ENCODE measurements around the gene NTM.

Gene NTM

DNA sequence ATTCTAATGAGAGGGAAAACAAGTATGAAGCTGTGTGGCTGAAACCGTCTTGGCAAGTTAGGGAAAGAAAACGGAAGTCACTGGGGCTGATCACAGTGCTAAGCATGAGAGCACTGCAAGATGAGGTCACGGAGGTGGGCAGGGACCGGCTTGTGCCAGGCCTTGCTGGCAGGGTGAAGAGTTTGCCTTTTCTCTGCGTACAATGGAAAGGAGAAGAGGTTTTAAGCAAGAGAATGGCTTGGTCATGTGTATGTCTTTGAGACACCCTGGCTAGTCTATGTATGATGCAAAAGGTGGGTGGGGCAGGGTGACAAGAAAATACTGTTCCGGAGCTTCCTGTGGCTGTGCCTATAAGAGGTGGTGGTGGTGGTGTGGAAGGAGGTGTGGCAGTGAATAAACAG is 567.9 kb downstream of the NTM start:
- DNase-seq (ENCODE audit: low read depth in 2 of 2, low spot score in 1 of 2) = no peak

DNA sequence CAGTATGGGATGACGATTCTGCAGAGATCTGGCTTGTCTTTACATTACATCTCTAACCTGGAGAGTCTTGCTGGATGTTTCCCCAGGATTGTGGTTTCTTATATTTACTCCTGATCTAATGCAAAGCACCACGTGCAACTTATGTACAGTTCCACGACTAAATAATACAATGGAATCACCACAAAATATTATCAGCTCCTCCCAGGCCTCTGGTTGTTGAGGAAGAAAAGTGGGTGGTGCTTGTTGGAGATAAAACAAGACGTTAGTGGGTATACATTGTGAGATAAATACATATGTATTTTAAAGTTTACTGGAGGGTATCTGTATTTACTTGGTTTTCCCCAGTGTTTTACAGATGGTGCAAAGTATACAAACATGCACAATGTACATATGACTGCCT is 569.7 kb downstream of the NTM start:
- DNase-seq (ENCODE audit: low read depth in 2 of 2, low spot score in 1 of 2) = no peak

DNA sequence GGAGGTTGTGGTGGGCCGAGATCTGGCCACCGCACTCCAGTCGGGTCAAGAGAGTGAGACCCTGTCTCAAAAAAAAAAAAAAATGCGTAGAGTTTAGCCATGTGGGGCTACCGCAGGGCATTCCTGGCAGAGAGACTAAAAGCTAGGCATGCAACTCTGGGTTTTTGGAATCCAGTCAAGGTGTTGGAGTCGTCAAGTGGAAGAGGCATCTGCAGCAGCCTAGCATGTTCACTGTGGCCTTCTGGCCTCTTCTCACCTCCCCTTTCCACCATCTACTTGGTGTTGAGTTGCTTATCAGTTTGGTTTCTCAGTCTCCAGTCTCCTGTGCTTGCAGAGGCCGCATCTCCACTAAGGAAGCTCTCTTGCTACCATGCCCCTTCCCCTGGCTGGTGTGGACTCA is 572.5 kb downstream of the NTM start:
- DNase-seq (ENCODE audit: low read depth in 2 of 2, low spot score in 1 of 2) = no peak

DNA sequence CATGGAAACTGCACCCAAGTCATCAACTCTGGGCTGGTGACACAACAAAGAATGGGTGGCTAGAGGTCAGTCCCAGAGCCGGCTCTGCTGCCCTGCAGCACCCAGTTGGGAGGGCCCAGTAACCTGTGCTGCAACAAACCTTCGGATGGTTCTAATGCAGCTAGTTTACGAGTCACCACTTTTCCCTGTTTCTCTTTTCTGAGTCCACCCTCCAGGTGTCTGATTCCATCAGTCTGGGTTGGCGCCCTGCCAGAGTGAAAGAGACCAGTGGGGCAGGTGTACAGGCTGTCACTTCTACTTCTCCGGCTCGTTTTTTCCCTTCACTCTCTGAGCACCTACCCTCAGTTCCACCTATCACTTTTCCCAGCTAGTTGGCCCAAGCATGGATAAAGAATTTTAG is 572.9 kb downstream of the NTM start:
- no peak for DNase-seq (ENCODE audit: low read depth in 2 of 2, low spot score in 1 of 2)

DNA sequence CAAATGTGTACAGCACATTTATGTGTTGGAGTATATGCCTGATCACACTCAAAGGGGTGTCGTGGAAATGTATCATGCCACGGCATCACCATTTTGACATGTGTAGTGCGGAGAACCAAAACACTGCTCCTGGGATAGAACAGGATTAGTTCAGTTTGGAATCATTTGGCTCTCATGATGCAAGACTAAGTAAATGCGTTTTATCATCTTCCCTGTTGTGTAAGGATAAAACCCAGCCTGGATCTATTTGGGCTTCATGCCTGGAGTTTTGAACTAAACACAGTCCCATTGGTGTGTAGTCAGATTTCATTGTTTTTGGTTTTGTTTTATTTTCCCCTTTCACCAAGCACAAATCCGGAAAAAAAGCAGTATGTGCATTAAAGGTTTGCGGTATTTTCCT is 574.3 kb downstream of the NTM start:
- no peak for DNase-seq (ENCODE audit: low read depth in 2 of 2, low spot score in 1 of 2)

DNA sequence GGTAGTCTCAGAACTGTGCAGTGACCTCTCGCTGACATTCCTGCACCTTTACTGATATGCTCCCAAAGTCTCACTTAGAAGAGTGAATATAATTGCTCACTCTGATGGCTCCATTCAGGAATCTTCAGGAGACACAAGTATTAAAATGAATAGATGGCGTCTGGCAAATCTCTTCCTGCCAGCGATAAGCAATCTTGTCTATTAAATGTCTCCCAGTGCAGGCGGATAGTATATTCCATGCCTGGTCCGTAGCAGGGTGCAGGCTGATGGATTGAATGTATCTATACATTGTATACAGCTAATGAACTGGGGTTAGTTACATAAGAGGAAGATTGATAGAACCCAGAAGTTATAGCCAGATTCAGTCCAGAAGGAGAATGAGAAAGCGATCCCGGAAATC is 575.3 kb downstream of the NTM start:
- DNase-seq (ENCODE audit: low read depth in 2 of 2, low spot score in 1 of 2) = no peak

DNA sequence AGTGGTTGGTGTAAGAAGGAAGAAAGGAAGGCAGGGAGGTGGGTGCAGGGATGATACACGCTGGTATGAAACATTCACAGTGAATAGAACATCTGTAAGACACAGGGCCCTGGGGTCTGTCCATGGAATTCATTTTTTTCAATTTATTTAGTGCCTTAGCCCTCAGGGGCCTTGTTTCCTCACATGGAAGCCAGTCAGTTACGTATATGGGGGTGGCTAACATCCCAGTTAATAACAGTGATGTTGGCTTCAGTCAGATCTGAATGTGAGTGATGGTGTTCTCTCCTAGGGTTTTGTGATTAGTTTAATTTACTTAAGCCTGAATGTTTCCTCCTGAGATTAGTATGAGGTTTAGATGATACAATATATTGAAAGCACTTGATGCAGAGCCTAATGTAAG is 577.1 kb downstream of the NTM start:
- DNase-seq (ENCODE audit: low read depth in 2 of 2, low spot score in 1 of 2) = no peak

DNA sequence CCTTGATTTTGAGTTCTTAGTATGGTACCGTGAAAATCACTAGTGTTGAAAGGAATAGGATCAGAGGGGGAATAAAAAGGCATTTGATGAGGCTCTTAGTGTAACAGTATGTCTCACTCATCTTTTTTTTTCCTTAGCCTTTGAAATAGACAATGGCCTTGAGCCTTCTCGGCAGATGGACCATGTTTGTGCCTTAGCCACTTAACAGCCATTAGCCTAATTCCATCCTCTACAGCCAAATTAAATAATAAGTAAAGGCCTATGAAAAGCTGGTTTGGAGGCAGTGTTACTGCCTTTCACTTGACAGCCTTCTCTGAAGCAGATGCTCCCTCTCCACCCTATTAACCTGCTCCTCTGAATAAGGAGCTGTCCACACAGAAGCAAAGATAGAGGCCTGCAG is 580.7 kb downstream of the NTM start:
- DNase-seq (ENCODE audit: low read depth in 2 of 2, low spot score in 1 of 2) = no peak

DNA sequence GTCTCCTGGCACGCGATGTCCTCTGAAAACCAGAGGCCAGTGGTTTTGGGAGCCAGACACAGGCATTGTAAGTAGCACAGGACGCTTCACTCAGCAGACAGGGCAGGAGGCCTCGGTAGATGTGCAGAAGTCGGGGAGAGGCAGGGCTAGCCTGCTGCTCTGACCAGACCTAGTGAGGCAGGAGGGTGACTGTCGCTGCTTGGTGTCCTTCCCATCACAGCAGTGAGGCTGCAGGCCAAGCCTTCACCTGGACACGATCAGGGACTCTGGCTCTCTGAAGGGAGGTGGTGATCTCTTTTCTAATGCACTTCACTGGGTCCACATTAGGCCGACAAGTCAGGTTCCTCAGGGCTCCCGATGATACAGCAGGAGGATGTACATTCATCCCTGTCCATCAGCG is 583.7 kb downstream of the NTM start:
- no peak for DNase-seq (ENCODE audit: low read depth in 2 of 2, low spot score in 1 of 2)

DNA sequence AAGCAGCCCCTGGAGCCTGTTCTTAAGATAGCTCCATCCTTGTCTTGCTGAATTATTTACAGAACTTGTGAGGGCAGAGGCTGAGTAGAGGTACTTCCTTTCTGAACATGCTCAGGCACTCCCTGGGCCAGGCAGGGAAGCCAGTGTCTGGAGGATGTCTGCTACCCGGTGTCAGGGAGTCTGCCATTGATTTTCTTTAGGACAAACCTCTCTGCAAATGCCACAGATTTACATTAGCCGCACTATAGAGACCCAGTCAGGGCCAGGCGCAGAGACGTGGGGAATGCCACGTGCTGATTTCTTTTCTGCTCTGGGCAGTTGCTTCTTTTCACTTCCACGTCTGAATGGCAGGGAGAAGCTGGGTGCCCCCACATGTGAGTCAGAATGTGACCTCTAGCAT is 585.5 kb downstream of the NTM start:
- DNase-seq (ENCODE audit: low read depth in 2 of 2, low spot score in 1 of 2) = no peak

DNA sequence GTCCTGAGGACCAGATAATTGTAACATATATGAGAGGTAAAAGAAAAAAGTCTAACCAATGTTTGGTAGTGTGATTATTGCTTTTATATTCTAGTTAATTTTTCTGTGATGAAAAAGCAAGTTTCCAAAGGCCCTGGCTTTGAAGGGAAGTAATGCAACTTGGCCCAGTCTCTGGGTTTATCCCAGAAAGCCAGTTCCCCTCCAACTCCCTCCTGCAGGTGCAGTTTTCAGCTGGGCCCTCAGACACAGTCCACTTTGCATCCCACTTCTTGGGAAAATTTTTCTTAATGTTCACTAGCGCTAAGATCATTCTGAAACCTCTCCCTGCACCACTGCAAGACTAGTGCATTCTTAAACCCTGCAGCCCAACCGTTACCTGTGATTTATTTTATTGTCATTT is 586.8 kb downstream of the NTM start:
- no peak for DNase-seq (ENCODE audit: low read depth in 2 of 2, low spot score in 1 of 2)

DNA sequence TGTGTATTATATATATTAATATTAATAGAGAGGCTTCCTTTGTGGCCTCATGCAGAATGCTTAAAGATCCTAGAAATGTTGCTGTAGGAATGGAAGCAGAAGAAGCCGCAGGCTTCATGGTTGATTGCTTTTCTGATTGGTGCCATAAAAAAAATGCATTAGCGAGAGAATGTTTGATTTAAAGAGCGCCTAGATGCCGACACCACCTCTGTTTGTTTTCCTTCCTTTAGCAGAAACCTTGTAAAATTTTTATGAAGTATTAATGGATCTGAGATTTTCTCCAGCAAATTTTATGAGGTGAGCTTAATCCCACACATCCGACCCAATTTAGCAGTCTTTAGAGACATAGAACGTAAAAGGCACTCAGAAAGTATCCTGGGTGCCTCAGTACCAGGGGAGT is 587.5 kb downstream of the NTM start:
- DNase-seq (ENCODE audit: low read depth in 2 of 2, low spot score in 1 of 2) = no peak

DNA sequence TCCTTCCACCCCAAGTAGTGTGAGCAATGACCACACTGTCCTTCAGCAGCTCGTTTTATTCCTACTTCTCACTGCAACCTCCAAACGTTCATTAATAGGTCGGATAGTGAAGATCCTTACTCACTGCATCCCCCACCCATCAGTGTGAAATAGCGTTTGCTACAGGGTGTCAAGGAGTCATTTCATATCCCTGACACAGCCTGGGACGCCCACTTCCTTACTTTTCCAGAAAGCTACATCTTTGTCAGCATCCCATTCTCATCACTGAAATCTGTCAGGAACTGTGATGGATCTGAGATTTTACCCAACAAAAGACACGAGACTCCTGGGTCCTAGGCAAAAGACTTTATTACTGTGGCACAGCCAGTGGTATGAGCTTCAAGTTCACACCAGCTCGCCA is 592.4 kb downstream of the NTM start:
- DNase-seq (ENCODE audit: low read depth in 2 of 2, low spot score in 1 of 2) = no peak

DNA sequence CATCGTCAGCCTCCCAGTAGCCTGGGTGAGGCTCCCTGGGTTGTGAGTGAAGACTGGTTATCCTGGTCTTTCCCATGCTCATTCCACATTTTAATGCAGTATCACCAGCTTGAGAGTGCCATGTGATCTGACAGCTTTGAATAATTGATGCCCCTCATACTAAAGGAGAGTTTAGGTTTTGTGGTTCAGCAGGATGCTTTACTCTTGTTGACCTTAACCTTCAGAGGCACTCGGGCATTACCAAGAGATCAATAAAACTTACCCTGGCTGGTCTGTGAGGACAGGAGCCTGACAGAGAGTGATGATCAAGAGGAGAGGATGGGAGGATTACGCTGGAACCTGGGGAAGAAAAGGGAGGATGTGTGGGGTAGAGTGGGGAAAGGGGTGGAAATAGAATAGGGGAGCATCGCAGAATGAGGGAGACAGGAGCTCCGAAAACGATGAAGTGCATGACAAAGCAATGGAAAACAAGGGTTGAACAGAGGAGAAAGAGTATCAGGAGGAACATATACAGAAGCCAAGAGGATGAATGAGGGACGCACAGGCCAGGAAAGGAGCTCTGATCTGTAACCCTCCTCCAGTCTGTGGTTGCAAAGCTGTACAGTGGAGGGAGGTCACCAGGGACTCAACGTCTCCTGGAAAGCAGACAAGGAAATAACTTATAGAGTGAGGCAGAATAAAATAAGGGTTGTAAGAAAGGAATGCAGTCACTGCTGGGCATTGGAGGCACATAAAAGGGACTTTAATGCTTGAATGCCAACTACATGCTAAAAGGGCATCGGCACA is 594.5 kb downstream of the NTM start:
- no peak for DNase-seq (ENCODE audit: low read depth in 2 of 2, low spot score in 1 of 2)

DNA sequence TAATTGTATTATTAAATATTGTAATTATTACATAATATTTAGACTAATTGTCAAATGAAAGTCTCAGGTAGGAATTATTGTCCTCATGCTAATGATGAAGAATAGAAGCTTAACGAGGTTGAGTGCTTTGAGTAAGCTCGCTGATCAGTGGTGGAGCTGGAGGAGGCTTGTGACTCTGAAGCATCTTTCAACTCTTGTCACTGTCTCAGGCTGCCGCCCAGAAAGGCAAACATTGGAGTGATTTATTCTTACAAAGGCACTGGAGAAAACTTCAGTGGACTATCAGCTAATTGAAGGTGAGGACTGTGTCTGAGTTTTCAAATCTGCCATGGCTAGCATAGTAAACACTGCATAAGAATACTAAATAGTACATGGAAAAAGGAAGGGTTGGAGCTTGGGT is 595.1 kb downstream of the NTM start:
- no peak for DNase-seq (ENCODE audit: low read depth in 2 of 2, low spot score in 1 of 2)

DNA sequence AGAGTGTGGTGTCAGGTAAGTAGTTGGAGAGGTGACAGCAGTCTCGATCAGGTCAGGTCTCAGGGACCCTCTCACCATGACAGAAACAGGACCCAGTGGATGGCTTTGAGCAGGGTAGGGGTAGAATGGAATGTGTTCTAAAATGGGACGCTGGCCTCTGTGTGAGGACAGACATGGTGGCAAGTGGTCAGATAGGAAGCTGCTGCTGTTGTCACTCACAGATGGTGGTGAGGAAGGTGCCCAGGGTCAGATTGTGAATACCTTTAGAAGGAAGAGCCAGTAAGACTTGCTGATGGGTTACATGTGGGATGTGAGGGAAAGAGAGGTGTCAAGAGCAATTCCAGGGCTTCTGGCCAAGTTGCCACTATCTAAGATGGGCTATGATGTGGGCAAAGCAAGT is 596.3 kb downstream of the NTM start:
- DNase-seq (ENCODE audit: low read depth in 2 of 2, low spot score in 1 of 2) = no peak

DNA sequence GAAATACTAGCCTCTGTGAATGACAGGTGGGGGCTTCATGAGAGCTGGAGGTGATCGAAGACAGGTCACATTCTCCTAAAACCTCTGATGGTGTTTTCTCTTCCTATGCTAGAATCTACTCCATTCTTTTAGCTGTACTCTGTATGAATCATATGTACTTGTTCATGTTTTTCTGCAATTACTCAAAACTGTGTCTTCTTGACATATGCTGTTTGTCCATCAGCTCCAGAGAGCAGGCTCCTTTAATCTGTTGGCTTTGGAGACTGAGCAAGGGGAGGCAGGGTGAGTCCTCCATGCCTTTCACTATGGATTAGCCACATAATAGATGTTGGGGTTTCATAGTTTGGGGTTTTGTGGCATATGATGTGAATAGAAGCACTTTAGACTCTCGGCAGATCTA is 598.8 kb downstream of the NTM start:
- no peak for DNase-seq (ENCODE audit: low read depth in 2 of 2, low spot score in 1 of 2)

DNA sequence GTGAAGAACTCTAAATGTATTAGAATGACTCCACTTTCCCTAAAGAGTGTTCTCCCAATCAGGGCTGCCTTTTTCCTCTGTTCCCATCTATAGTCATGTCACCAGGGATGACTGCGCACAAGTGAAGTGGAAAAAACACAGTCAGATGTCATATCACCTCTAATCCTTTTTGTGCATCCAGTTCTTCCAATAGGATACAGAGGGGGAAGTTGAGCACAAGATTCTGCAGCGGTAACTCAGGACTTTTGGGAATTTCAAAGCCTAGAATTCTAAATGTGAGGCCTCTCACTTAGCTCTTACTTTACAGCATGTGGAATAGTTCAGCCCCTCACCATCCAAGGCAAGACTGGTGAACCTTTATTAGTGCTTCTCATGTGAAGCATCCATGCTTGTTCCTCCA is 602.6 kb downstream of the NTM start:
- DNase-seq (ENCODE audit: low read depth in 2 of 2, low spot score in 1 of 2) = no peak

DNA sequence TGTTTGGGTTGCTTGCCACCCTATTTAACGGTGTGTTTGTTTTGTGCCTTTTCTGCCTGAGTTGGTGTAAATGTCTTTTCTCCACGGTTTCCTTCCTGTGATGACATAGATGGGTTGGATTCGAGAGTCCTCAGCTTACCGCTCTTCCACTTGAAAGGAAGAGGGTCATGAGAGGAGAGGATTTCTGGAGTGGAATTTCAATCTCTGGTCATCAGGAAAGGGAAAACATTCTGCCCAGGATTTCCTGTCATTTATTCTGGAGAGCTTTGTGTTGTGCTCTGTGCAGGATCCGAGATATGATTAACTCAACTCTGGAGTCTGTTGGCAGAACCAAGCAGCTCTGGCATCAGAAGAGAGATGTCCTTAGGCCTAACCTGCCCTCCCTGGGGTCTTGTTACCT is 605.2 kb downstream of the NTM start:
- no peak for DNase-seq (ENCODE audit: low read depth in 2 of 2, low spot score in 1 of 2)

DNA sequence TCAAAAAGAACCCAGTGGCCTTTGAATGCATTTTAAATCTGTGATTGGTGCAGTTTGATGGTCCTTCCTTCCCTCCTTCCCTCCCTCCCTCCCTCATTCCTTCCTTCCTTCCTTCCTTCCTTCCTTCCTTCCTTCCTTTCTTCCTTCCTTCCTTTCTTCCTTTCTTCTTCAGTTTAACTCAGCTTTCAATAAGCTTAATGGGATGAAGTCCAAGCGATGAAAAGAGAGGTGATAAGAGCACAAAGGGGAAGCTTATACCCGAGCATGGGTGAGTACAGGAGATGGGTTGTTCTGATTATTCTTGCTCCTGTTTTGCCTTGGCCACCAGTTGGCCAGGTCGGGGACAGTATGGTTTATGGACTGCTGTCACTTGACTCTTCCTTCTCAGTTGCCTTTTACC is 605.6 kb downstream of the NTM start:
- DNase-seq (ENCODE audit: low read depth in 2 of 2, low spot score in 1 of 2) = no peak

DNA sequence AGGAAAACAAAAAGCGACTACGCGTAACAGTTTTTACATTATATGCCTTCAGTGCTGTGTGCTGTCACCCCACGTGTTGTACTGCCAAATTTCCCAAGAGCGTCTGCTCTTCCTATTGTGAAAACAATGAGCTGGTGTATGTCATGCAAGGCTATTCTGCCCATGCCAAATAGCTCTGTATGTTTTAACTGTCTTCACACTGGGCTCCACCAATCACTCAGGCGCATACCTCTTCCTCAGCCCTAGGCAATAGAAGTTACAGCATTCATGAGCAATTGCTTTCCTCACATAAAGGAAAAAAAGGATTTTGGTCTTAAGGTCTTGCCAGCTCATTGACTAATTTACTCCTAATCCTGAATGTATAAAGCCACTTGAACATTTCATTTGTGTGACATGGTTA is 606.8 kb downstream of the NTM start:
- DNase-seq (ENCODE audit: low read depth in 2 of 2, low spot score in 1 of 2) = no peak

DNA sequence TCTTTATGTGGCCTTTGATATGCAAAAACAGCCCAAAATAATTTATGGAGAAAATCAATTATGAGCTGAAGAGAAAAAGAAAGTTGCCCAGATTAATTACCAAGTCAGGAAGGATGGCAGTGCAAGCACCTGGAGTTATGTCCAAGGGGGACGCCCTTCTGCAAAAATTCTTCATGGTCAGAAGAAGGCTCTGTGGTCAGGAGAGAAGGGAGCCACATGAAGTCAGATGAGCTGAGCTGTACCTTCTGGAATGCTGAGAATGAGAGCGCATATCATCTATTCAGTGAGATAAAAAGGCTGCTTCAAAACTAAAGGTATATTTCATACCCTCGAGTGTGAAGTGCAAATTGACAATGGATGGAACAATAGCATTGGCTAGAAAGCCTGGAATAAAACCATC is 607.4 kb downstream of the NTM start:
- DNase-seq (ENCODE audit: low read depth in 2 of 2, low spot score in 1 of 2) = no peak

DNA sequence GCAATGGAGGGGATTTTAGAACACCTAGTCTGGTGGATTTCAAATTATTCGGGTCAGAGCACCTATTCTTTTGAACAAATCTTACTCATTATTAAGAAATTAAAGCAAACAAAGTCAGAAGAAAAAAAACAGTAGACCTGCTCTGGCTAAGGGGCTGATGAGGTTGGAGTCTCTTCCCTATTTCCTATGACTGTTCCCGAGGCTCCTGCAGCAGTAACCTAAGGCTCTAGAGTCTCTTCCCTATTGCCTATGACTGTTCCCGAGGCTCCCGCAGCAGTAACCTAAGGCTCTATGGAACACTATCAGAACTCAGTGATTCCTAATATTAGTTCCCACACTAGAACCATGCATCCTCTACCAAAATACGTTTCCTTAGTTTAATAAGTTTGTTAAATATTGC is 607.9 kb downstream of the NTM start:
- no peak for DNase-seq (ENCODE audit: low read depth in 2 of 2, low spot score in 1 of 2)

DNA sequence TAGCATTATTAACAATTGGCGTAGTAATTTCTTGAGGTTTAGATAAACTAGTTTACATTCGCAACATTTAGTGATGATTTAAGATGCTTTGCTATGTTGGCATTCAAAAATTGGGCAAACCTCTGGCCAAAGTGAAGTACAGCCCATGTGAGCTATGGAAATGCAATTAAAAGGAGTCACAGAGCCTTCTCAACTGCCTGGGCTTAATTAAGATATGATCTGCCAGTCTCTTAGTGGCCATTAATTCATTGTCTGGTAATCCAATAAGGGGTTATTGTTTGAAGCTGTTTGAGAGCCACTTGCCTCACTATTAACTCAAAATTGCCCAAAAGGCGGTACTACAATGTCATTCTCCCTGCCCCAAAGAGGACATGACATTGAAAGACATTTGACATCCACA is 608.9 kb downstream of the NTM start:
- no peak for DNase-seq (ENCODE audit: low read depth in 2 of 2, low spot score in 1 of 2)
